ENCODE results near the gene EYS. TPM values are rescaled to one million over a fixed set of nuclear protein-coding genes. Genes with fewer than 3 reads are reported as not detected.

Gene EYS
- total and polyA plus RNA-seq, 4 donors: 0.08 to 0.63 (median 0.36) TPM

GRCh38 chr6:64429926-64430325 is 1277.1 kb downstream of the EYS start:
- no peak for DNase-seq (ENCODE audit: low spot score)
- no peak for TF ChIP-seq FOXA2 (IDR thresholded peaks at IDR 0.05)
- no peak for TF ChIP-seq RAD21 (IDR thresholded peaks at IDR 0.05)
- TF ChIP-seq SP1 (IDR thresholded peaks at IDR 0.05): no peak
- TF ChIP-seq REST (IDR thresholded peaks at IDR 0.05): no peak
- TF ChIP-seq CTCF (IDR thresholded peaks at IDR 0.05; ENCODE audit: low read depth, low read length, missing input control): no peak
- TF ChIP-seq YY1 (IDR thresholded peaks at IDR 0.05): no peak
- TF ChIP-seq ZBTB33 (IDR thresholded peaks at IDR 0.05): no peak
- TF ChIP-seq EGR1 (IDR thresholded peaks at IDR 0.05; ENCODE audit: low read depth in 2 of 2): no peak
- TF ChIP-seq FOXA1 (IDR thresholded peaks at IDR 0.05): no peak
- no peak for TF ChIP-seq TAF1 (conservative IDR thresholded peaks at IDR 0.05)
- TF ChIP-seq HNF4G (IDR thresholded peaks at IDR 0.05): no peak
- no peak for TF ChIP-seq MAX (IDR thresholded peaks at IDR 0.05)
- TF ChIP-seq NR2F2 (IDR thresholded peaks at IDR 0.05): no peak
- no peak for TF ChIP-seq GABPA (IDR thresholded peaks at IDR 0.05 in 1 of 2, conservative IDR thresholded peaks at IDR 0.05 in 1 of 2)
- no peak for TF ChIP-seq RXRA (IDR thresholded peaks at IDR 0.05)
- TF ChIP-seq HNF4A (conservative IDR thresholded peaks at IDR 0.05): no peak
- TF ChIP-seq ATF3 (IDR thresholded peaks at IDR 0.05): no peak
- H3K9ac ChIP-seq (ENCODE audit: low read depth in 1 of 2, low read length in 2 of 2): no peak overlapping the region
- no peaks in the 10 kb centered on the region for H3K9me3 ChIP-seq (ENCODE audit: control insufficient read depth in 4 of 4, low read length in 3 of 4)
- no peaks in the 10 kb centered on the region for H3K4me1 ChIP-seq (ENCODE audit: control insufficient read depth in 4 of 4, insufficient read depth in 4 of 4, low read length in 3 of 4)
- WGBS: 75% methylated on average over 1 of the region's 1 CpG
- H3K36me3 ChIP-seq (ENCODE audit: control insufficient read depth in 4 of 4, insufficient read depth in 3 of 4, low read depth in 1 of 4, low read length in 3 of 4): no peaks in the 10 kb centered on the region
- H3K27ac ChIP-seq (ENCODE audit: low read depth in 1 of 2, low read length in 2 of 2): no peak overlapping the region
- no peaks in the 10 kb centered on the region for H3K27me3 ChIP-seq (ENCODE audit: control insufficient read depth in 4 of 4, insufficient read depth in 4 of 4, low read length in 3 of 4)
- no peak overlapping the region for H3K4me3 ChIP-seq (ENCODE audit: low read depth in 1 of 3, low read length in 3 of 3)

- no peak for DNase-seq (ENCODE audit: low spot score)
- WGBS: 54% methylated on average over 1 of the region's 1 CpG
- no peak for TF ChIP-seq REST (IDR thresholded peaks at IDR 0.05)
- no peak for TF ChIP-seq HNF4G (IDR thresholded peaks at IDR 0.05)
- TF ChIP-seq YY1 (IDR thresholded peaks at IDR 0.05): no peak
- TF ChIP-seq EGR1 (IDR thresholded peaks at IDR 0.05; ENCODE audit: low read depth in 2 of 2): no peak
- TF ChIP-seq GABPA (IDR thresholded peaks at IDR 0.05 in 1 of 2, conservative IDR thresholded peaks at IDR 0.05 in 1 of 2): no peak
- TF ChIP-seq HNF4A (conservative IDR thresholded peaks at IDR 0.05): no peak
- TF ChIP-seq FOXA2 (IDR thresholded peaks at IDR 0.05): no peak
- TF ChIP-seq NR2F2 (IDR thresholded peaks at IDR 0.05): no peak
- no peak for TF ChIP-seq RAD21 (IDR thresholded peaks at IDR 0.05)
- no peak overlapping the region for H3K27ac ChIP-seq (ENCODE audit: low read depth in 1 of 2, low read length in 2 of 2)
- no peak overlapping the region for H3K9ac ChIP-seq (ENCODE audit: low read depth in 1 of 2, low read length in 2 of 2)
- H3K27me3 ChIP-seq (ENCODE audit: control insufficient read depth in 4 of 4, insufficient read depth in 4 of 4, low read length in 3 of 4): no peaks in the 10 kb centered on the region
- H3K36me3 ChIP-seq (ENCODE audit: control insufficient read depth in 4 of 4, insufficient read depth in 3 of 4, low read depth in 1 of 4, low read length in 3 of 4): no peaks in the 10 kb centered on the region
- no peak overlapping the region for H3K4me3 ChIP-seq (ENCODE audit: low read depth in 1 of 3, low read length in 3 of 3)
- no peaks in the 10 kb centered on the region for H3K9me3 ChIP-seq (ENCODE audit: control insufficient read depth in 4 of 4, low read length in 3 of 4)
- H3K4me1 ChIP-seq (ENCODE audit: control insufficient read depth in 4 of 4, insufficient read depth in 4 of 4, low read length in 3 of 4): no peaks in the 10 kb centered on the region
Observed at GRCh38 chr6:64428186-64428585, 1278.8 kb downstream of the EYS start.
